Breast epithelium (tissue), 4 donors: Measurements from ENCODE around the gene SAP130. TPM values are rescaled to one million over a fixed set of nuclear protein-coding genes. Genes with fewer than 3 reads are reported as not detected.
A peak's percentile ranks its signal among the peaks of the same experiment; 100 is the strongest.

Experiments used
- DNase-seq, 2 donors: peaks; one replicate each; pipeline ENCODE4 v3.0.0-alpha.2; 2019; ENCODE audit warnings: low spot score in 2 of 2
- H3K27ac ChIP-seq, 2 donors: fragments of 200-600 bp; sonication (generic) in 1 of 2; one replicate each; pipeline ENCODE4 v1.5.1; 2016 to 2019; ENCODE audit warnings: mild to moderate bottlenecking in 1 of 2
- H3K27me3 ChIP-seq, 2 donors: fragments of 200-600 bp; sonication (generic) in 1 of 2; one replicate each; pipeline versions ENCODE4 v1.5.1 to v1.6.0; 2017 to 2019; ENCODE audit warnings: control low read depth in 1 of 2, mild to moderate bottlenecking in 1 of 2
- H3K36me3 ChIP-seq: fragments of 200-600 bp; one replicate; pipeline ENCODE4 v1.5.1; 2019
- H3K4me1 ChIP-seq, 2 donors: fragments of 200-600 bp; sonication (generic); one replicate each; pipeline ENCODE4 v1.5.1; 2016 to 2019; ENCODE audit warnings: control low read depth in 1 of 2
- H3K4me3 ChIP-seq, 3 donors: fragments of 200-600 bp; sonication (generic); 1 replicate in 2 of 3; 2 replicates in 1 of 3; pipeline ENCODE4 v1.5.1; 2016 to 2019; ENCODE audit warnings: mild to moderate bottlenecking in 3 of 3, moderate library complexity in 2 of 3
- H3K9me3 ChIP-seq, 2 donors: fragments of 200-600 bp; sonication (generic) in 1 of 2; one replicate each; pipeline ENCODE4 v1.5.1; 2016 to 2019; ENCODE audit warnings: control low read depth in 1 of 2
- POLR2A ChIP-seq: fragments of 450-650 bp; IDR thresholded peaks from one replicate; pipeline ENCODE4 v1.6.1; 2016; ENCODE audit warnings: antibody characterized with exemption, mild to moderate bottlenecking, moderate library complexity
- POLR2AphosphoS5 ChIP-seq, 3 donors: sonication (generic); formaldehyde crosslinking; IDR thresholded peaks; one replicate each; pipeline ENCODE4 v1.6.1; 2017; ENCODE audit warnings: antibody characterized with exemption in 3 of 3
- intact Hi-C: fragments of 100-400 bp; cut with DNase I; formaldehyde crosslinking; loops from one replicate; pipeline ENCODE4 v1.15.1; 2023; ENCODE audit warnings: low total_unique reads
- total RNA-seq, 3 donors: library from RNA; depleted of rRNA; stranded (reverse); fragments of >200 nt; gene quantifications; one replicate each; pipeline ENCODE4 v1.1.0, GENCODE V29; 2016
- TF ChIP-seq, protein P1 (sequence below), 3 donors: fragments of 450-650 bp; IDR thresholded peaks; one replicate each; pipeline ENCODE4 v1.5.1; 2016 to 2017; ENCODE audit warnings: antibody characterized with exemption in 3 of 3, mild to moderate bottlenecking in 3 of 3, moderate library complexity in 3 of 3

SAP130 gene
- total RNA-seq, 3 donors from 2014 or later: 7.5 to 10.4 (median 8.5) TPM

DNA sequence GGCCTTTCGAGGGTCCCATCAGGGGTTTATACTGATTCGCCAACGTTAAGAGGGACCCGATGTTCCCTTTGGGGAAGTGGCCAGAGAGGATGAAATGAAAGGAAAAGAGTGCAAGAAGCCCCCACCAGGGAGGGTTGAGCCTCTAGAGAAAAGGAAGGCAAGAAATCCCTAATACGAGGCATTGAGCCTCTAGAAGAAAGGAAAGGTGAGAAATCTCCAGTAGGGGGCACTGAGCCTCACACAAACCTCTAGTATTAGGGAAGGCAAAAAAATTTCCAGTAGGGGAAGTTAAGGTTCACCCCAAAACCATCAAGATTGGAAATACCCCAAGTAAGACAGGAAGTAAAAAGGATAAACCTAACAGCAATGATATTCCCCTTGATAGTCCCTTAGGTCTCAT lies 9.8 kb upstream of the SAP130 start:
- DNase-seq: no peak
- peaks cover 7 to 18% of the 10 kb centered on the region in 2 donors for H3K9me3 ChIP-seq
- H3K36me3 ChIP-seq: no peaks in the 10 kb centered on the region
- intact Hi-C loops: no loop called here
- H3K4me3 ChIP-seq: no peak overlapping the region
- no peaks in the 10 kb centered on the region for H3K4me1 ChIP-seq
- no peak overlapping the region for H3K27ac ChIP-seq
- TF ChIP-seq, protein P1, sequence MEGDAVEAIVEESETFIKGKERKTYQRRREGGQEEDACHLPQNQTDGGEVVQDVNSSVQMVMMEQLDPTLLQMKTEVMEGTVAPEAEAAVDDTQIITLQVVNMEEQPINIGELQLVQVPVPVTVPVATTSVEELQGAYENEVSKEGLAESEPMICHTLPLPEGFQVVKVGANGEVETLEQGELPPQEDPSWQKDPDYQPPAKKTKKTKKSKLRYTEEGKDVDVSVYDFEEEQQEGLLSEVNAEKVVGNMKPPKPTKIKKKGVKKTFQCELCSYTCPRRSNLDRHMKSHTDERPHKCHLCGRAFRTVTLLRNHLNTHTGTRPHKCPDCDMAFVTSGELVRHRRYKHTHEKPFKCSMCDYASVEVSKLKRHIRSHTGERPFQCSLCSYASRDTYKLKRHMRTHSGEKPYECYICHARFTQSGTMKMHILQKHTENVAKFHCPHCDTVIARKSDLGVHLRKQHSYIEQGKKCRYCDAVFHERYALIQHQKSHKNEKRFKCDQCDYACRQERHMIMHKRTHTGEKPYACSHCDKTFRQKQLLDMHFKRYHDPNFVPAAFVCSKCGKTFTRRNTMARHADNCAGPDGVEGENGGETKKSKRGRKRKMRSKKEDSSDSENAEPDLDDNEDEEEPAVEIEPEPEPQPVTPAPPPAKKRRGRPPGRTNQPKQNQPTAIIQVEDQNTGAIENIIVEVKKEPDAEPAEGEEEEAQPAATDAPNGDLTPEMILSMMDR (IDR thresholded peaks at IDR 0.05): no peak
- TF ChIP-seq POLR2AphosphoS5 (IDR thresholded peaks at IDR 0.05): no peak
- TF ChIP-seq POLR2A: no peak
- no peaks in the 10 kb centered on the region for H3K27me3 ChIP-seq

DNA sequence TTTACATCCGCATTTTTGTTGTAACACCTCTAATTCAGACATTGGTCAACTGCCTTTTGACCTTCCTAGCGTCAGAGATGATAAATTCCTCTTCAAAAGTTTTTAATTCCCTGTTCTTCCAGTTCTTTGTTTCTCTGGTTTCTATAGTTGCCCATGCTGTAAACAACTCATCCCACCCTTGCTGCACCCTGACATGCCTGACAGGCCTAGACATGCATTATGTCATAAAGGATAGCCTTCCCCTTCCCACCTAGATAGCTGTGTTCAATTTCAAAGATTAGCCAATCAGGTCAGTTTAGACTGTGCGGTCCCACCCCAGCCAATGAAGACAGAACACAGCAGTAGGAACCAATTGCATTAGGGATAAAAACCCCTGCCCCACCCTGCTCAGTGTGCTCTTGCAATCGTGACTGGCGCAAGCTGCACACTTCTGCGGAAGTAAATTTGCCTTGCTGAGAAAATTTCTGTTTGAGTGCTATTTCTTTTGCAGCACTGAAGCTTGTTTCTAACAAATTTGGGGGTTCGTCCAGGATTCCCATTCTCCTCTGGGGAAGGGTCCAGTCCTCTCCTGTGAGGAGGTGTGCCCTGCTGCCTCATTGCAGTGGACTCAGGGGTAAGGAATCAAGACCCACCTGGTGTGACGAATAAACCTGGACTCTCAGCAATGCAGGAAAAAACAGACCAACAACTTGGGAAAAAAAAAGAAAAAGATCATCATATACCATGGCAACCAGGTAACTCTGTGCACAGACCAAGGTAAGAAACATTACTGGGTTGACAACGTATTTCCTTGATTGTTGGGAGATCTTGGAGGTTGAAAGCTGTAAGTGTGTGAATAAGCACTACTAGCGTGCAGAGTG lies 9.1 kb upstream of the SAP130 start:
- Histone ChIP-seq H3K36me3 (no peaks in the 10 kb centered on the region), H3K9me3 (peaks cover 4 to 16% of the 10 kb centered on the region in 2 donors), H3K27me3 (no peaks in the 10 kb centered on the region), H3K4me1 (no peaks in the 10 kb centered on the region), H3K4me3 (no peak overlapping the region), H3K27ac (no peak overlapping the region)
- intact Hi-C loops: no loop called here
- no peak for DNase-seq
- TF ChIP-seq, protein P1 (IDR thresholded peaks at IDR 0.05): no peak
- TF ChIP-seq POLR2A (no peak), POLR2AphosphoS5 (IDR thresholded peaks at IDR 0.05) (no peak)

- no peak for DNase-seq
- no peak overlapping the region for H3K4me3 ChIP-seq
- H3K4me1 ChIP-seq: no peaks in the 10 kb centered on the region
- H3K9me3 ChIP-seq: peaks cover 0 to 9% of the 10 kb centered on the region in 2 donors
- intact Hi-C loops: no loop called here
- H3K36me3 ChIP-seq: no peaks in the 10 kb centered on the region
- no peaks in the 10 kb centered on the region for H3K27me3 ChIP-seq
- no peak for TF ChIP-seq POLR2AphosphoS5 (IDR thresholded peaks at IDR 0.05)
- TF ChIP-seq, protein P1 (IDR thresholded peaks at IDR 0.05): no peak
- no peak for TF ChIP-seq POLR2A
- no peak overlapping the region for H3K27ac ChIP-seq
These were observed 4.2 kb upstream of the SAP130 start for GRCh38 chr2:128032092-128032491.

DNA sequence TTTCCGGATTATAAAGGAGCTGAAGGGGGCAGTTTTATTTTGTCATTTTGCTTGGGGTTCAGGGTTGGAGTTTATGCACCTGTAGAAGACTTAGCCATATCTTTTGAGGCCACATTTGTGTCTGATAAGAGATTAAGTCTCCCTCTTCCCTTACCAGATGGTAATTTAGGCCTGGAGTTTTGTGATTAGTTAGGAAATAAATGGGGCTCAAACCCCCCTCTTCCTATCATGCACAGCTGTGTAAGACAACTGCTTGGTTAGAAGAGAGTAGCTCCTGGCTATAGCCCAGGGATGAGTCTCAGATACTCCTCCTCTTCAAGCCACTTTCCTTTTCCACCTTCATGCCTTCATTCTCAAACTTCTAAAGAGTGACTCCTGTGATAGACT lies 802 bp upstream of the SAP130 start:
- Histone ChIP-seq H3K4me1 (no peaks in the 10 kb centered on the region), H3K27ac (peak overlapping the region; percentile 92 to 98), H3K27me3 (no peaks in the 10 kb centered on the region), H3K36me3 (no peaks in the 10 kb centered on the region), H3K4me3 (peak overlapping the region; percentile 84 to 100 (median 99)), H3K9me3 (no peaks in the 10 kb centered on the region)
- TF ChIP-seq, protein P1 (IDR thresholded peaks at IDR 0.05): no peak
- TF ChIP-seq POLR2A (no peak), POLR2AphosphoS5 (IDR thresholded peaks at IDR 0.05) (no peak)
- intact Hi-C loops: no loop called here
- DNase-seq: no peak

GRCh38 chr2:128027278-128027800 lies 520 bp downstream of the SAP130 start:
- peak; percentile 99 to 100 for DNase-seq
- Histone ChIP-seq H3K36me3 (no peaks in the 10 kb centered on the region), H3K27ac (peak overlapping the region; percentile 92 to 98), H3K27me3 (no peaks in the 10 kb centered on the region), H3K4me3 (peak overlapping the region; percentile 84 to 100 (median 99)), H3K9me3 (no peaks in the 10 kb centered on the region), H3K4me1 (no peaks in the 10 kb centered on the region)
- intact Hi-C loops: no loop called here
- TF ChIP-seq, protein P1 (IDR thresholded peaks at IDR 0.05): no peak
